ENCODE measurements around the gene IFRD2.
"Not testable (repeated sequence)": the region's sequence is repeated elsewhere in the genome, so short reads cannot be mapped to it uniquely, and the experiment has no call there.

Gene IFRD2

GRCh38 chr3:50251220-50251619, 41.0 kb downstream of the IFRD2 start:
- DNase-seq (ENCODE audit: low spot score): no peak

DNA sequence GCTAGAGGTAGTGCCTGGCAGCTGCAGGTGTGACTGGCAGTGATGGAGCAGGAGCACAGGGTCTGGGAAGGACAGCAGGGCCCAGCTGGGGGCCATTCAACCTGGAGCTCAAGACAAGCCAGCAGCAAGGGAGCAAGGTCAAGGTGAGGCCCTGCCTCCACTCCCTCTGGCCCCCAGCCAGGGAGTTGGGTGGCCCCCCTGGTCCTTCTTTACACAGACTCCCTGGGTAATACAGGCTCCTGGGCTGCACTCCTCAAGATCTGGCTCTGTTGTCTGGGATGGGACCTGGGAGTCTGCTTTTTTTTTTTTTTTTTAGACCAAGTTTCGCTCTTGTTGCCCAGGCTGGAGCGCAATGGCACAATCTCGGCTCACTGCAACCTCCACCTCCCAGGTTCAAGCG, 41.7 kb downstream of the IFRD2 start:
- DNase-seq (ENCODE audit: low spot score): no peak

- no peak for DNase-seq (ENCODE audit: low spot score)
Measured at GRCh38 chr3:50249457-50249856, 42.8 kb downstream of the IFRD2 start.

DNA sequence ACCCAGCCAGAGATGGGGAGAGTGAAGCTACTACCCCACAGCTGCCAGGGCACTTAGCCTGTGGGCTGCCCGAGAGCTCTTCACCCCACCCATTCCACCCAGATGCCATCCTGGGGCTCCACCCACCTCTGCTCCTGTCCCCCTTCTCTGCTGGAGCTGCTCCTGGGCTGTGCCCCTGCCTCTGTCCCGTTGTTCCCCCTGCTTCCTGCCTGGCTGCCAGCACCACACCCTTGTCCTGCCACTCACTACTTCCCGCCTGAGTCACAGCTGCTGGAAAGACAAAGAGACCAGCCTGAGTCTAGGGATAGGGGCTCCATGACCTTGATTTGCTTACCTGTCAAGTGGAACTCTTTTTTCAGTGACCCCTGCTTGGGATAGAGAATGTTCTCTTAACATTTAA, 43.8 kb downstream of the IFRD2 start:
- DNase-seq (ENCODE audit: low spot score): no peak

- DNase-seq (ENCODE audit: low spot score): no peak
Measured at GRCh38 chr3:50246517-50246954, 45.7 kb downstream of the IFRD2 start.

- DNase-seq (ENCODE audit: low spot score): peak; percentile 97
Measured at GRCh38 chr3:50245831-50246516, 46.3 kb downstream of the IFRD2 start.

- DNase-seq (ENCODE audit: low spot score): no peak
Measured at GRCh38 chr3:50245251-50245745, 46.9 kb downstream of the IFRD2 start.

GRCh38 chr3:50244813-50245212, 47.4 kb downstream of the IFRD2 start:
- DNase-seq (ENCODE audit: low spot score): not testable (repeated sequence)

DNA sequence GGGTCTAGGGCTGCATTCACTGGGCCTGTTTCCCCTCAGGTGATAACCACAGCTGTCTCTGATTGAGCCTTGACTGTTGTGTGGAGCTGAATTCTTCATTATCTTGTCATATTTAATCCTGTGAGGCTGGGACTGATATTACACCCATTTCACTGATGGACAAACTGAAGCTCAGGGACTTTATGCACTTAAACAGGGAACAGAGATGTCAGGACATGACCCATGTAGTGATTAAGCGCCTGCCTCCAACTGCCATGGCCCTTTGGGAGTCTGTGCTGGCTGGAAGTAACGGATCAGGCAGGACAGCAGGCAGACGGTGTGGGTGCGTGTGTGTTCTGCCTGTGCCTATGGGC, 48.7 kb downstream of the IFRD2 start:
- DNase-seq (ENCODE audit: low spot score): no peak

DNA sequence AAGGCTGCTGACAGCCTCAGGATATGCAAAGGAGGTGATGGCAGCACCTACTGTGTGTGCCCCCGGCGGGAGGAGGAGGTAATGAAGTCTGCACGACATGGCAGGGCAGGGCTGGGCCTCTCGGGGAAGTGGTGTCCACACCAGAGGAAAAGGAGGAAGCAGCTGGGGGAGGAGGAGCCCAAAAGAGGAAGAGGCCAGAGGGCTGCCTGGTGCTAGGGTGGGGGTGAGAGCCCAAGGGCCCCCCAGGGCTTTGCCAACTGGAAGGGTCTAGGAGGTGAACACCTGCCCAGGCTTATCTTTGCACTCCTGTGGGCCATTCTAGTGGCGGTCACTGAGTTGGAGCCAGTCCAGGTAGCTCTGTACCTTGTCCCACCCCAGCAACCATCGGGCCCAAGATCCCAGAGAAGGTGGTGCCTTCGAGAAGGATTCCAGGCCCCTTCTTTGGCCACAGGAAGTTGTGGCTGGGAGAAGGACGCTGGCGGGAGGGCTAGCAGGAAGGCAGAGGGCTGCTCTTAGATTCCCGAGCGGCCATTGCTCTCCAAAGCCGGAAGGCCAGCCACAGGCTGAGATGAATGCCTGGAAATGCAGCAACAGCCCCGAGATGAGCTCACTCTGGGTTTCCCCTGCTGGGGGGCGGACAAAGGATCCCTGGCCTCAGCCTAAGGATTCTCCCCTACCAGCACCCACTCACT, 49.2 kb downstream of the IFRD2 start:
- DNase-seq (ENCODE audit: low spot score): peak; percentile 52

- DNase-seq (ENCODE audit: low spot score): no peak
Measured at GRCh38 chr3:50242381-50242770, 49.9 kb downstream of the IFRD2 start.

- no peak for DNase-seq (ENCODE audit: low spot score)
Measured at GRCh38 chr3:50241713-50242380, 50.4 kb downstream of the IFRD2 start.

DNA sequence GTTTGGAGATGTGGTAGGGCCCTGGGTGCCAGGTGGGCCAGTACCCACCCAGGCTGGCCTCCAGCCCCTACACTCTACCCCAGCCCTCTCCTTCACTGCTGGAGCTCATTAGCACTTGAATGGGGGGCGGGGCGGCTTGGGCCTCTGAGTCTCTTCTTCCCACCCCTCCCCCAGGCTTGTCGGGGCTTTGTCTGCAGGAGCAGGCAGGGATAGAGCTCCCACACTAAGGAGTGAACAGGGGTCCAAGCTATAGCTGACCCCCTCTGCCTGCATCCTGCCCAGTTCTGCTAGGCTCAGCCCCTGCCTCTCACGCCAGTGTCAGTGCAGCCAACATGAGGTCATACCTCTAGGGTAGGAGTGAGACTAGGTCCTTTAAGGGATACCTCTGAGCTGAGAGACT, 51.1 kb downstream of the IFRD2 start:
- DNase-seq (ENCODE audit: low spot score): peak; percentile 91

- no peak for DNase-seq (ENCODE audit: low spot score)
Measured at GRCh38 chr3:50239649-50240048, 52.6 kb downstream of the IFRD2 start.

GRCh38 chr3:50238549-50239026, 53.6 kb downstream of the IFRD2 start:
- no peak for DNase-seq (ENCODE audit: low spot score)

DNA sequence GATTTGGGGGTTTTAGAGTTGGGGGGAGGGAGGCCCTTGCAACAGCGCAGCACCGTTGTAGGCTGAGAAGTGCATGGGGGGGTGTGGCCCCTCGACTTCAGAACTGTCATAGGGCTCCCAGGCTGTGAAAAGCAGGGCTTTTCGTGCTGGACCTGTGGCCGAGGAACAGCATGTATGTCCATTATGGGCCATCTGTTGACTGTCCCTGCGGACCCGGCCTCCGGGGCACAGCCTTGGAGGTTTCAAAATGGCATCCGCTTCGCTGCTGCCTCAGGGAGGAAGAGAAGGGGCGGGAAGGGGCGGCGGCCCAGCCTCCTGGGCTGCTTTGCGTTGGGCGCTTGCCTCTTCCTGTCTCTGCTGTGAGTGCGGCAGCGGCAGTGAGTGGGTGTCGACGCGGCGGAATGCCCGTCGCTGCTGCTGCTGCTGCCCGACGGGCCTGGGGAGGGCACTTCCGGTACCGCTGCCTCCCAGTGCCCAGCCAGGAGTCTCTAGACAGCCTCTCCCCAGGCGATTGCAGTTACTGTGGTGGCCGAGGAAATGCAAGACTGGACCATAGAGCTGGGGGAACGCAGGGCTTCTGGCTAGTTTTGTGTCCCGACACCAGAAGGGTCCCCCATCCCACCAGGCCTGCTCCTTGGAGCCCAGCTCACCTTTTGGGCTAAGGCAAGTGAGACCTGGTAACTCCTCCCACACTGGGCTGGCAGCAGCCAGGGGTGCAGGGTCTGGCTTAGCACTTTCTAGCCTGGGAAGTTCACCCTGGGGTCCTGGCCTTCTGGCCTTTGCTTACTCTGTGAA, 54.3 kb downstream of the IFRD2 start:
- DNase-seq (ENCODE audit: low spot score): peak; percentile 73
